HG03045 (cell line): ENCODE results near the gene TRIM14.
A peak's percentile ranks its signal among the peaks of the same experiment; 100 is the strongest.
"Not testable (repeated sequence)": the region's sequence is repeated elsewhere in the genome, so short reads cannot be mapped to it uniquely, and the experiment has no call there.

Experiments used
- ATAC-seq: cut with Tn5 transposase; IDR thresholded peaks from one replicate; pipeline ENCODE4 v1.9.1; 2021; ENCODE audit warnings: mild to moderate bottlenecking, moderate library complexity; ENCODE audit not compliant: unreplicated experiment

Gene TRIM14

DNA sequence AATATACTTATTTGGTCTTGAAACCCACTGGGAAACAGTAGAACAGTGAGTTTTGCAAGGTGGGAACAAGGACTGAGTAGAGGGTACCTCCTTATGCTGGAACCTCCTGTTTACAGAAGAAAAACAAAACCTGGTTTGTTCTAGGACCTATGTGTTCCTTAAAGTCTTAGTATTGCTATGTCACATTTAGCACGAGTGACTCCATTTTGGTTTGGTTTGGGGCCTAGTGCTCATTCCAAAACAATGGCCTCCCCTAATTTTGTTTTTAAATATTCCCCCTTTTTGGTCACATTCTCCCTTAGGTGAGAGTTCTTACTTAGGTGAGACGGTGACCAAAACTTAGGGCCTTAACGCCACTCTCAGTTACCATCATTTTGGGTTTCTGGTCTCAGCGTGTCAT is 68.7 kb downstream of the TRIM14 start:
- ATAC-seq = no peak

DNA sequence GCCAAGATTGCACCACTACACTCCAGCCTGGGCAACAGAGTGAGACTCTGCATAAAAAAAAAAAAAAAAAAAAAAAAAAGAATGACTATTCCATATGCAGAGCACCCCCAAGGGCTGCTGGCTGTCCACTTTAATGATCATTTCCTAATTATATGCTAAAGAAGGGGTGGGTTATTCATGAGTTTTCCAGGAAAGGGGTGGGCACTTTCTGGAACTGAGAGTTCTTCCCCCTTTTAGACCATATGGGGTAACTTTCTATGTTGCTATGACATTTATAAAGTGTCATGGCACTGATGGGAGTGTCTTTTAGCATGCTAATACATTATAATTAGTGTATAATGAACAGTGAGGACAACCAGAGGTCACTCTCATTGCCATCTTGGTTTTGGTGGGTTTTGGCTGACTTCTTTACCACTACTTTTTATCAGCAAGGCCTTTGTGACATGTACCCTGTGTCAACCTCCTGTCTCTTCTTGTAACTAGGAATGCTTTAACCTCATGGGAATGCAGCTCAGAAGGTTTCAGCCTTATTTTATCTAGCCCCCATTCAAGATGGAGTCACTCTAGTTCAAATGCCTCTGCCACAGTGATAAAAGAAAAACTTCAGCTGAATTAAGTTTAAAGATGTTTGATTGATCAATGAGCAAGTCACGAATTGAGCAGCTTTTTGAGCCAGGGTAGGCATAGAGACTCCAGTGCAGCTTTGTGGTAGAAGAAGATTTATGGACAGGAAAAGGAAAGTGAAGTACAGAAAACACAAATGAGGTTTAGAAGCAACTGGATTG is 69.5 kb downstream of the TRIM14 start:
- ATAC-seq = no peak

DNA sequence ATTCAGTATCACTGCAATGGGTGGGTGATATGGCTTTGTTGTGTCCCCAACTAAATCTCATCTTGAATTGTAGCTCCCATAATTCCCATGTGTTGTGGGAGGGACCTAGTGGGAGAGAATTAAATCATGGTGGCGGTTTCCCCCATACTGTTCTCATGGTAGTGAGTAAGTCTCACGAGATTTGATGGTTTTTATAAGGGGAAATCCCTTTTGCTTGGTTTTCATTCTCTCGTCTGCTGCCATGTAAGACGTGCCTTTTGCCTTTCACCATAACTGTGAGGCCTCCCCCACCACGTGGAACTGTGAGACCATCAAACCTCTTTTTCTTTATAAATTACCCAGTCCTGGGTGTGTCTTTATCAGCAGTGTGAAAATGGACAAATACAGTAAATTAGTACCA is 72.0 kb downstream of the TRIM14 start:
- no peak for ATAC-seq

DNA sequence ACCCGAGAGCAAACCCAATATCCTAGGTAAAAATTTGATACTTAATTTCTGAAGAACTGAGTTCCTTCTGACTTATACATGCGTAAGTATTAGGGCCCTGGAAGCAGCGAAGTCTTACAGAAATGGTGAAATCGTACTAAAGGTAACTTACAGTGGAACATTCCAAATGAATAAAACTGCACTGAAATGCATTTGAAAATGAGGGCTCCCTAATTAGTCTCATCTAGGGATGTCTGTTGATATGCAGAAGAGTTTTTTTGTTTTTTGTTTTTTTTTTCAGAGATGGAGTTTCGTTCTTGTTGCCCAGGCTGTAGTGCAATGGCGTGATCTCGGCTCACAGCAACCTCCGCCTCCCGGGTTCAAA is 72.9 kb downstream of the TRIM14 start:
- ATAC-seq = no peak

DNA sequence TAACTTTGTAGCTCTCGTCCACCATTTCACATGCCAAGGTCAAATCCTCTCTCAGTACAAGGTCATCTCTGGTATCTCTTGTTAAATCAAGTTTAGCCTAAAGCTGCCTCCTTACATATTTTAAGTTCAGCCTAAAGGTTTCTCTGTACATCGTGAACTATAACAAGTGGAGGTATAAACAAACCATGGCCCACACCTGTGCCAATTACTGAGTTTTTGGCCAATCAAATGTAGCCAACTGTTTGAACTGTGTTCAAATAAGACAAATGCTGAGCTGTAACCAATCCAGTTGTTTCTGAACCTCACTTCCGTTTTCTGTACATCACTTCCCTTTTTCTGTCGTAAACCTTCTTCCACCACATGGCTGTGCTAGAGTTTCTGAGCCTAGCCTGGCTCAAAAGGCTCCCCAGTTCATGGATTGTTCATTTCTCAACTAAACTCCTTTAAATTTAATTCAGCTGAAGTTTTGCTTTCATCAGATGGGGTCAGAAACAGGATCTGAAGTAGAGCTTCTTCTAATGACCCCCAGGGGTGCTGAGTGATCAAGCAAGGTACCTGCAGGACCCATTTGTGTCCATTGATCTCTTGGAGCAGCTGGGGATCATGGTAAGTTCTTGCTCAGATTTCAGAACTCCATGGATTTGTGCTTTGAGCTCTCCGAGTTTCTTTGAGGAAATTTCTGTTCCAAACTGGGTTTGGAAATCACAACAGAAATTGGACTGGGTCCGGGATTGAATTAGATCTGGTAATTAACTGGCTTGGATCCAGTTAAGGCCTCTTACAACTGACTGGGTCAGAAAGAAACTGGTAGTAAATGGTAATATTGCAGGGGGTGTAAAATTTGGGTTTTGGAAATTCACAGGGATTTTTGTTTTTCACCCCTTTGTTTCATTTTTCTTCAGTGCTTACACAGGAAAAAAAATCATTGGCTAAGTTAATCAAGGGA is 73.5 kb downstream of the TRIM14 start:
- no peak for ATAC-seq

DNA sequence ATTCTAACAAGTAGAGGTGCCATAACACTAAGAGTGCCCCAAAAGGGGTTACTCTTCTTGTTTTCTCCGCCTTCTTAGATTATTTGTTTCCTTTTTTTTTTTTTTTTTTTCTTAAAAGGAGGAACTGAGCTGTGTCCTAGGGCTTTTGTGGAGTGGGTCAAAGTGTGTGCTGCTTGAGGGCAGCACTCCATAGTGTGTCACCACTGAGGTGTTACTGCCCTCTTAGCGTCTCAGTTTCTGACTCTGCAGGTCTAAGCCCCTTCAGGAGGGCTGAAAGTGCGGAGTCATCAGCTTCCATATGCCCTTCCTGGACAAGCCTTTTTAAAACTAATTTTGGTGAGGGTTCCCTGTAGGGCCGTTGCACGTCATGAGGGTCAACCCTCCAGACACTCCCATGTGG is 75.1 kb downstream of the TRIM14 start:
- no peak for ATAC-seq

DNA sequence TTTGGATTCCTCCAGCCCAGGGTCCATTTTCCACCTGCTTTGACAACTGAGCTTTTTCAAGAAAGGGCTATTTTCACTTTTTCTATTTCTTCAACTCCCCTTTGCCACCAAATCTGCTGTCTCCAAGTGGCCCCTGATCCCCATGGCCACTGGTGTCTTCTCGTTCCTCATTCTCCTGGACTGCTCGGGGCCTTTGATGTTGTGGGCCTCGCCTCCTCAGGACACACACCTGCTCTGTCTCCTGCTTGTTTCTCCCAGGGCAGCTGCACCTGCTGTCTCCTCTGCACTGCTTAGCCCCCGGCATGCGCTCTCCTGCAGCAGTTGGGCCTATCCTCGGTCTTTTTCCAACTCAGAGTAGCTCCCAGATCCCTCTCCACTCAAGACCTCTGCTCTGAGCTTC is 78.8 kb downstream of the TRIM14 start:
- ATAC-seq = no peak

DNA sequence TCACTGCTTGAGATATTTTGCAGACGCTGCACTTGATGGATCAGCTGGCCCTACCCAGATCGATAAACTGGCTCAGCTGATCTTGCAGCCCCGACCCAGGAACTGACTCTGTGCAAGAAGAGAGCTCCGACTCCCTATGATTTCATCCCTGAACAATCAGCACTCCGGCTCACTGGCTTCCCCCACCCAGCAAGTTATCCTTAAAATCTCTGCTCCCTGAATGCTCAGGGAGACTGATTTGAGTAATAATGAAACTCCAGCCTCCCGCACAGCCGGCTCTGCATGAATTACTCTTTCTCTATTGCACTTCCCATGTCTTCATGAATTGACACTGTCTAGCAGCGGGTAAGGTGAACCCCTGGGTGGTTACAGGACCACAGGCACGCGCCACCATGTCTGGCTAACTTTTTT is 79.4 kb downstream of the TRIM14 start:
- ATAC-seq = no peak

DNA sequence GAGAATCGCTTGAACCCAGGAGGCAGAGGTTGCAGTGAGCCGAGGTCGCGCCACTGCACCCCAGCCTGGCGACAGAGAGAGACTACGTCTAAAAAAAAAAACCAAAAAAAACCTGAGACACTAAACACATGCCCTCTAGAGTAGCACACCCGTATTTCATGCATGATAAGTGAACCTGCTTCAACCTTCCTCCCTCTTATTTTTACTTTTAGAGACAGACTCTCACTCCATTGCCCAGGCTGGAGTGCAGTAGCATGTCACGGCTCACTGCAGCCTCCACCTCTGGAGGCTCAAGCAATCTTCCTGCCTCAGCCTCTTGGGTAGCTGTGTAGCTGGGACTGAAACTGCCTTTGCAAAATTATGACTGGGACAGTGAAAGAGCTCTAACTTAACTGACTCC is 80.1 kb downstream of the TRIM14 start:
- ATAC-seq = no peak

DNA sequence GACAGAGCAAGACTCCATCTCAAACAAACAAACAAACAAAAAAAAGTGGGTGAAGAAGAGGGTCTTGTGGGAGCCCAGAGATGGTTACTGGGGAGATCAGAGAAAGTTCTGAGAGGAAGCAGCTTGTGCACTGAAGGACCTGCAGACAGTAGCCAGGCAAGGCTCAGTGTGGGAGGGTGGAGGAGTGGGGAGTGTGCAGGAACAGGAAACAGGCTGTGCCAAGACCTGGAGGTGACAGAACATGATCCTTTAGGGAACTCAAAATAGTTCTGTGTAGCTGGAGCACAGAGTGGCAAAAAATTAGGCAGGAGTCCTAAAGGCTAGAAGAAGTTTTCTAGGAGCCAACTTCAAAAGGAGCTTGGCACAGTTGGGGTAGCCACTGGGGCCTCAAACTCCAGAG is 81.7 kb downstream of the TRIM14 start:
- no peak for ATAC-seq

DNA sequence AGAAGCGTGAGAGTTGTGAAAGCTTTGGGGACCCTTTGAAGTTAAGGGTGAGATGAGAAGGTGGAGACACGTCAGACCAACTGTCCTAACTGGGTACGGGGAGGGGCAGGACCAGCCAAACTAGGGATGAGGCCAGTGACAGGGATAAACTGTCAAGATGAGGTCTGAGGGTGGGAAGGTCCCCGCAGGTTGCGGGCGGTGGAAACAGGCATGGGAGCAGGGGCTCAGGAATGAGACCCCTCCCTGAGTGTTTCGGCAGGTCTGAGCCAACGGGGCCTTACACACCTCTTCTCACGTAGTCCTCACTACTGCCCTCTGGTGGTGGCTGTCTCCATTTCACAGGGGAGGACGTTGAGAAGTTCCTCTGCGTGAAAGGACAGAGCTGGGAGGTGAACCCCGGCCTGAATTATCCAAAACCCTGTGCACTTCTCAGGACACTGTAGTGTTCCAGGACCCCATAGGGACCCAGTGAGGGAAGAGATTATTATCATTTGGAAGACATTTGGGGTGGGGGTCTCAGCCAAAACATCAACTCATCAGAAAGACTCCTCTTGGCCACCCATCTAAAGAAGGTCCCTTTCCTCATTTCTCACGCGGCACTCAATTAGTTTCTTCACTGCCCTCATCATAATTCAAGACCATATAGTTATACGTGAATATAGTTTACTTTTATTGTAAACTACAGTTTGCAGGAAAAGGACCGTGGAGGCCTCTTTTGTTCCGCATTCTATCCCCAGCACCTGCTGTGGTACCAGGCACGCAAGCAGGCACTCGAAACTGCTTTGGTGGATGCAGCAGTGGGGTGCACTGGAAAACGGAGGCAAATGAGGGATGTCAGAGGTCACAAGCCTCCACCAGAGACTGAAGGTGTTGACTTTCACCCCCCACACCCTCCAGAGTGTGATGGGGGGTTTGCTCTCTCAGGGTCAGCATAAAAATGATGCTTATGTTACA is 84.2 kb downstream of the TRIM14 start:
- ATAC-seq = peak; percentile 66

DNA sequence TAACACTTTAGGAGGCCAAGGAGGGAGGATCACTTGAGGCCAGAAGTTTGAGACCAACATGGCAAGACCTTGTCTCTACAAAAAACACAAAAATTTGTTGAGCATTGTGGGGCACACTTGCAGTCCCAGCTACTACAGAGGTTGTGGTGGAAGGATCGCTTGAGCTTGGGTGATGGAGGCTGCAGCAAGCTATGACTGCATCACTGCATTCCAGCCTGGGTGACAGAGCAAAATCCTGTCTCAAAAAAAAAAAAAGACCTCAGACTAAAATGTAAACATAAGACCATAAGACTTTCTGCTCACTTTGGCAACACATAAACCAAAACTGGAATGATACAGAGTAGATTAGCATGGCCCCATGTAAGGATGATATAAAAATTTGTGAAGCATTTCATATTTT is 87.1 kb downstream of the TRIM14 start:
- ATAC-seq = no peak

DNA sequence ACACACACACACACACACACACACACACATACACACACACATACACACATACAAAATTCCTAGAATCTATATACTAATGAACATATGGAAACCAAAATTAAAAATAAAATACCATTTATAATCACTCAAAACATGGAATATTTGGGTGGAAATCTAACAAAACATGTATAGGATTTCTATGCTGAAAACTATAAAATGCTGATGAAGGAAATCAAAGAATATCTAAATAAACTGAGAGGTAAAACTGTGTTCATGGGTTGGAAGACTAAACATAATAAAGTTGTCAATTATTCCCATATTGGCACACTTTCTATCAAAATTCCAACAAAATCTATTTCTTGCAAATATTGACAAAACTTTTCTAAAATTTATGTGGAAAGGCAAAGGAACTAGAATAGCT is 87.9 kb downstream of the TRIM14 start:
- no peak for ATAC-seq

DNA sequence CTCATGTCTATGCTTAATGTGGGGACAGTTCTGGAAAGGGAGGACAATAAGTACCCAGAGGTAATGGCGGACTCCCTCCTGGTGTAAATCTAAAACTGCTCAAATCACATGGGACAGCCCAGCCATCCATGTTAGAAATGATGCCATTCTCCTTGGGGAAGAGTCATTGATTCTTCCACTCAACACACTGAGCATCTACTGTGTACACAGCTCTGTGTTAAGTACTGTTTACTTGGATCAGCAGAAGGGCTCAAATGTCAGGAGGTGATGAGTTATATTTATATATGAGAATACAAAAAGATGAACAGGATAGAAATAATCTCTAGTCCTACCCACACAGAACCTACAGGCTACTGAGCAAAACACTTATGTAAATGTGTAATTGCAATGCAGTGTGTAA is 94.3 kb downstream of the TRIM14 start:
- ATAC-seq = no peak

DNA sequence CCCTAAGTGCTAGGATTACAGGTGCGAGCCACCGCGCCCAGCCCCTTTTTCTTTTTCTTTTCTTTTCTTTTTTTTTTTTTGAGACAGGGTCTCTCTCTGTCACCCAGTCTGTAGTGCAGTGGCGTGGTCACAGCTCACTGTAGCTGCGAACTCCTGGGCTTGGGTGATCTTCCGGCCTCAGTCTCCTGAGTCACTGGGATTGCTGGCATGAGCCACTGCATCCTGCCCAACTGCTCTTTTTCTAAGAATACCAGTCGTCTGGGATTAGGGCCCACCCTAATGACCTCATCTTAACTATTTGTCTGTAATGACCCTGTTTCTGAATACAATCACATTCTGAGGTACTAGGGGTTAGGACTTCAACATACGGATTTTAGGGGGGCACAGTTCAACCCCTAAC is 96.6 kb downstream of the TRIM14 start:
- ATAC-seq = no peak

DNA sequence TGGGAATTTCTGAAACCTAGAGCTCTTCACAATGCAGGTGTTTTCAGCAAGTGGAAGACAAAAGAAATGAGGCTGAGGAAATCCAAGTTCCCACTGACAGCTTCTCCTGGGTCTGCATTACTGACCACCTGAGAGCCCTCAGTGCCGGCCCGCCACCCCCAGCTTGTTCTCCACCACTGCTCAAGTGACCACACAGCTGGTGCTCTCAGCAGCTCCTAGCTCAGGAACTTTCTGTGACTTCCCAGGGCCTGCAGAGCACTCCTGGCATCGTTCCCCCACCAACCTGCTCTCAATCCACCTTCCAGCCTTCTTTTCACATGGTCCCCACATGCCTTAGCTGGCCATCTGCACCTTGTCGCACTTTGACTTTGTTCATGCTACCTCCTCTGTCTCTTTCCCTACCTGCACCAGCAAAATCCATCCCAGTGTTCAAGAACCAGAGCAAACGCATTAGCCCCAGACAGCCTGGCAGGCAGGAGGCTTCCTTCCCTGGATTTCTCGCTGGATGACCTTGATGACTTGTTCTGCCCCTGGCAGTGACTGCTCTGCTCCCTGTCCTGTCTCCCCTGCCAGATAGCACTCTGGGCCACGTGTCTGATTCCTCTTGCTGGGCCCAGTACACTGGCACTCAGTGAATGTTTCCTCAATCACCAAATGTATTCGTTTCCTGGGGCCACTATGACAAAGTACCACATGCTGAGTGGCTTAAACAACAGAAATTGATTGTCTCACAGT is 97.5 kb downstream of the TRIM14 start:
- no peak for ATAC-seq

DNA sequence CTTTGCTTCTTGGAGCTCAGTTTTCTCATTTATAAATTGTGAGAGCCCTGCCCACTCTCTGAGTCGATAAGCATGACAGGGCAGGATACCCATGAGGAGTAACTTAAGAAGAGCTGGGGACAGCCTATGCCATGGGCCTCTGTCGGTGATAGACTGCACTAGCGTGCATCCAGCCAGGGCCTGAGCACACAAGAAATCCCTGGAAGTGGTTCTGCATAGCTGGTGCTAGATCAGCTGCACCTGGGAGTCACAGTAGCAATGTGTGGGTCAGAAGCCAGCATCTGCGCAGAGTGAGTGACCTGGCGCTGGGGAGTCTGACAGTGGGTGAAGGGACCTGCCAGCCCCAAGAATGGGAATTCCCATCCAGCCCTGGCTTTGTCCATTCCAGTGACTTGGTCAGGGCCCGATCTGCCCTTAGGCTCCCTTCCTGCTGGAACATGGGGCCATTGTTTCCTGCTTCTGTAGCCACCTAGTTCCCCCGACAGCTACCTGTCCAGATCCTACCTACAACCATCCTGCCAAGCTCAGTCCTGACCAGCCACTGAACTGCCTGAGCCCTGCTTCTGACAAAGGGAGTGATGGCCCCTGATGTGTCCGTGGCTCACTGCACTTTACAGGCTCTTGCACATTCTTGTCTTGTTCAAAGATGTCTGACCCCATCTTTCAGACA is 98.4 kb downstream of the TRIM14 start:
- no peak for ATAC-seq

DNA sequence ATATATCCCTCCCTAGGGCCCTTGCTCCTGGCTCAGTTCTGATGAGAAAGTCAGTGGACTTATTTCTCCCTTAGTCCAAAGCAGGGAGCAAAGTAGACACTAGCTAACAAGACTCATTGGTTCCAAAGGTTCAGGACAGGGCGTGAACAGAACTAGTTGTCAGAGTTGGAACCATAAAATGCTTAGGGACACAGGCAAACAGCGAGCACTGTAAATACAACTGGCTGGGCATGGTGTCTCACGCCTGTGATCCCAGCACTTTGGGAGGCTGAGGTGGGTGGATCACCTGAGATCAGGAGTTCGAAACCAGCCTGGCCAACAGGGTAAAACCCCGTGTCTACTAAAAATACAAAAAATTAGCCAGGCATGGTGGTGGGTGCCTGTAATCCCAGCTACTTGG is 99.2 kb downstream of the TRIM14 start:
- not testable (repeated sequence) for ATAC-seq
